ENCODE measurements around the gene SLCO4A1. TPM values are rescaled to one million over a fixed set of nuclear protein-coding genes. Genes with fewer than 3 reads are reported as not detected.

Gene SLCO4A1
- total RNA-seq, 1 donor from 2014 or later = 45.9 TPM

GRCh38 chr20:62695448-62696414, 53.4 kb downstream of the SLCO4A1 start:
- no peaks in the 10 kb centered on the region for H3K9me3 ChIP-seq
- H3K4me1 ChIP-seq = no peaks in the 10 kb centered on the region
- DNase-seq (ENCODE audit: extremely low spot score in 2 of 2) = no peak
- TF ChIP-seq CTCF (IDR thresholded peaks at IDR 0.05) (no peak), POLR2AphosphoS5 (IDR thresholded peaks at IDR 0.05; ENCODE audit: insufficient read depth in 1 of 2, low read depth in 1 of 2) (no peak), POLR2A (IDR thresholded peaks at IDR 0.05) (no peak)
- H3K36me3 ChIP-seq = no peaks in the 10 kb centered on the region
- H3K4me3 ChIP-seq = no peak overlapping the region
- intact Hi-C loops (cut with DNase I) = no loop called here
- no peak overlapping the region for H3K27ac ChIP-seq
- H3K27me3 ChIP-seq = no peaks in the 10 kb centered on the region

GRCh38 chr20:62696434-62696957, 54.2 kb downstream of the SLCO4A1 start:
- TF ChIP-seq CTCF (IDR thresholded peaks at IDR 0.05) = no peak
- no peak for TF ChIP-seq POLR2A (IDR thresholded peaks at IDR 0.05)
- no peak for TF ChIP-seq POLR2AphosphoS5 (IDR thresholded peaks at IDR 0.05; ENCODE audit: insufficient read depth in 1 of 2, low read depth in 1 of 2)
- Histone ChIP-seq H3K4me1 (no peaks in the 10 kb centered on the region), H3K36me3 (no peaks in the 10 kb centered on the region), H3K27me3 (no peaks in the 10 kb centered on the region), H3K4me3 (no peak overlapping the region), H3K9me3 (no peaks in the 10 kb centered on the region), H3K27ac (no peak overlapping the region)
- DNase-seq (ENCODE audit: extremely low spot score in 2 of 2) = no peak
- intact Hi-C loops (cut with DNase I) = no loop called here

GRCh38 chr20:62696989-62697388, 54.7 kb downstream of the SLCO4A1 start:
- H3K27ac ChIP-seq = no peak overlapping the region
- H3K36me3 ChIP-seq = no peaks in the 10 kb centered on the region
- H3K4me3 ChIP-seq = no peak overlapping the region
- intact Hi-C loops (cut with DNase I) = no loop called here
- H3K4me1 ChIP-seq = no peaks in the 10 kb centered on the region
- H3K9me3 ChIP-seq = no peaks in the 10 kb centered on the region
- DNase-seq (ENCODE audit: extremely low spot score in 2 of 2) = no peak
- TF ChIP-seq CTCF (IDR thresholded peaks at IDR 0.05) (no peak), POLR2AphosphoS5 (IDR thresholded peaks at IDR 0.05; ENCODE audit: insufficient read depth in 1 of 2, low read depth in 1 of 2) (no peak), POLR2A (IDR thresholded peaks at IDR 0.05) (no peak)
- no peaks in the 10 kb centered on the region for H3K27me3 ChIP-seq

GRCh38 chr20:62697468-62697912, 55.2 kb downstream of the SLCO4A1 start:
- intact Hi-C loops (cut with DNase I) = no loop called here
- TF ChIP-seq POLR2A (IDR thresholded peaks at IDR 0.05) (no peak), POLR2AphosphoS5 (IDR thresholded peaks at IDR 0.05; ENCODE audit: insufficient read depth in 1 of 2, low read depth in 1 of 2) (no peak), CTCF (IDR thresholded peaks at IDR 0.05) (no peak)
- no peak overlapping the region for H3K27ac ChIP-seq

GRCh38 chr20:62698231-62698630, 55.9 kb downstream of the SLCO4A1 start:
- no peaks in the 10 kb centered on the region for H3K27me3 ChIP-seq
- no peak overlapping the region for H3K4me3 ChIP-seq
- H3K4me1 ChIP-seq = no peaks in the 10 kb centered on the region
- TF ChIP-seq POLR2A (IDR thresholded peaks at IDR 0.05) (no peak), CTCF (IDR thresholded peaks at IDR 0.05) (no peak), POLR2AphosphoS5 (IDR thresholded peaks at IDR 0.05; ENCODE audit: insufficient read depth in 1 of 2, low read depth in 1 of 2) (no peak)
- no peaks in the 10 kb centered on the region for H3K36me3 ChIP-seq
- no peak overlapping the region for H3K27ac ChIP-seq
- intact Hi-C loops (cut with DNase I) = no loop called here
- no peak for DNase-seq (ENCODE audit: extremely low spot score in 2 of 2)
- H3K9me3 ChIP-seq = no peaks in the 10 kb centered on the region

More at GRCh38 chr20:62697468-62697912, 55.2 kb downstream of the SLCO4A1 start:
- Histone ChIP-seq H3K4me1 (no peaks in the 10 kb centered on the region), H3K4me3 (no peak overlapping the region), H3K27me3 (no peaks in the 10 kb centered on the region), H3K36me3 (no peaks in the 10 kb centered on the region), H3K9me3 (no peaks in the 10 kb centered on the region)
- DNase-seq (ENCODE audit: extremely low spot score in 2 of 2) = no peak

Measured in vagina (tissue), 2 donors.